ENCODE data around the gene GPR157.

DNA sequence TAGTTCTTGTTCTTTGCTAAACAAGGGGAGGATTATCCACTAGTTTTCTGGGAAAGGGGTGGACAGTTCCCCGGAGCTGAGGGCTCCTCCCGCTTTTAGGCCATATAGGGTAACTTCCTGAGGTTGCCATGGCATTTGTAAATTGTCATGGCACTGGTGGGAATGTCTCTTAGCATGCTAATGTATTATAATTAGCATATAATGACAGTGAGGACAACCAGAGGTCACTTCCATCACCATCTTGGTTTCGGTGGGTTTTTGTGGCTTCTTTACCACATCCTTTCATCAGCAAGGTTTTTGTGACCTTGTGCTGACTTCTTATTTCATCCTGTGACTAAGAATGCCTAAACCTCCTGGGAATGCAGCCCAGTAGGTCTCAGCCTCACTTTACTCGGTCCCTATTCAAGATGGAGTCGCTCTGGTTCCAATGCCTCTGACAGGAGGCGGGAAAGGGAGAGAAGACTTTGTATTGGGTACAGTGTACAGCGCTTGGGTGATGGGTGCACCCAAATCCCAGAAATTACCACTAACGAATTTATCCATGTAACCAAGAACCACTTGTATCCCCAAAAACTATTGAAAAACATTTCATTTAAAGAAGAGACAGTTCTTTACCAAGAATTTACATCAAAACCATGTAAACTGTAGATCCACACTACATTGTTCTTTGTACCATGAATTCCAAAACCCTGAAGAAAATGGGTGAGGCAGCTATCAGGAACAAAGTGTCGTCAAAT is 50.7 kb downstream of the GPR157 start:
- TF ChIP-seq CTCF (IDR thresholded peaks at IDR 0.05) = no peak
- TF ChIP-seq POLR2A (IDR thresholded peaks at IDR 0.05) = no peak

Data from right lobe of liver (tissue), 4 donors.